NCI-H446 (cell line): ENCODE results near the gene MAP4K2.
A peak's percentile ranks its signal among the peaks of the same experiment; 100 is the strongest.

ENCODE experiments used
- DNase-seq, 2 experiments: peaks; one replicate each; lab custom pipeline; 2025; lab: John Stamatoyannopoulos, UW

The MAP4K2 gene

GRCh38 chr11:64813826-64814225 lies 10.8 kb upstream of the MAP4K2 start:
- no peak for DNase-seq

DNA sequence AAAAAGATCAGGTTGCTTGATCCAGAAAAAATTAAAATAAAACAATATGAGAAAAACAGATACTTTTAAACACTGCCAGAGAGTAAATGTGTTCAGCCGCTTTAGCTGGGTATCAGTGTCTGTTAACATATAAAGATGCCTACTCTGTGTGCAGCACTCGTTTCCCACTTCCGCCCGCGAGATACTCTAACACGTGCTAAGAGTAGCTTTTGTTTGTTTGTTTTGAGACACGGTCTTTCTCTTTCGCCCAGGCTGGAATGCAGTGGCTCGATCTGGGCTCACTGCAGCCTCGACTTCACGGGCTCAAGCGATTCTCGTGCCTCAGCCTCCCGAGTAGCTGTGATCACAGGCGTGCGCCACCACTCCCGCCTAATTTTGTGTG lies 7.9 kb upstream of the MAP4K2 start:
- no peak for DNase-seq

GRCh38 chr11:64810271-64810890 lies 7.4 kb upstream of the MAP4K2 start, which contains the start of gene MEN1:
TSS of gene MEN1 (minus strand) at chr11:64810551. CDS start at chr11:64810109, 442 bp downstream.
- DNase-seq, result peak; percentile 90 to 98

DNA sequence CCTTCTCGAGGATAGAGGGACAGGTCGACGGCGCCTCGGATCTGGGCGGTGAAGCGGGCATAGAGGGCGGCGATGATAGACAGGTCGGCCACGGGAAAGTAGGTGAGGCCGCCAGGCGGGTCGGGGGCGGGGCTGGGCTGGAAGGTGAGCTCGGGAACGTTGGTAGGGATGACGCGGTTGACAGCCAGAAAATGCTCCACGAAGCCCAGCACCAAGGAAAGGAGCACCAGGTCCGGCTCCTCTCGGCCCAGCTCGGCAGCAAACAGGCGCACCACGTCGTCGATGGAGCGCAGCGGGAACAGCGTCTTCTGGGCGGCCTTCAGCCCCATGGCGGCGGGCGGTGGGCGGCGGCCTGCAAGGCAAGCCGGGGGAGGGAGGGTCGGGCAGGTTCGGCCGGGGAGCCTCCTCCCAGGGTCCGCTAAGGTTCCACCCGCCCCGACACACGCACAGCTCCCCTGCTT lies 6.8 kb upstream of the MAP4K2 start:
- no peak for DNase-seq

DNA sequence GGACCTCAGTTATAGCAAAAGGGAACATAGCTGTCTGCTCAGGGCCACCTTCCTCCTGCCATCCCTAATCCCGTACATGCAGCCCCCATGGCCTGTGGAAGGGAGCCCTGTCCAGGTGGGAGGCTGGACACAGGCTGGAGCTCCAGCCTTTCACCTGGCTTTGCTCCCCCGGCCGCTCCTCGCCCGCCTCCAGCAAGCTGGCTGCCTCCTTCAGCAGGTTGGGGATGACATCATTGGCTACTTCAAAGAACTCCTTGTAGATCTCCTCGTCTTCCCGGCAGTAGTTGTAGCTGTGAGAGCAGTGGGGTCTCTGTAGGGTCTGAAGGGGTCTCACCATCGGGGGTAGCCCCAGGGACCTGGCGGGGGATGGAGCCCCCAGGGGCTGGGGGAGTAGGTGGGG lies 2.5 kb upstream of the MAP4K2 start:
- no peak for DNase-seq

DNA sequence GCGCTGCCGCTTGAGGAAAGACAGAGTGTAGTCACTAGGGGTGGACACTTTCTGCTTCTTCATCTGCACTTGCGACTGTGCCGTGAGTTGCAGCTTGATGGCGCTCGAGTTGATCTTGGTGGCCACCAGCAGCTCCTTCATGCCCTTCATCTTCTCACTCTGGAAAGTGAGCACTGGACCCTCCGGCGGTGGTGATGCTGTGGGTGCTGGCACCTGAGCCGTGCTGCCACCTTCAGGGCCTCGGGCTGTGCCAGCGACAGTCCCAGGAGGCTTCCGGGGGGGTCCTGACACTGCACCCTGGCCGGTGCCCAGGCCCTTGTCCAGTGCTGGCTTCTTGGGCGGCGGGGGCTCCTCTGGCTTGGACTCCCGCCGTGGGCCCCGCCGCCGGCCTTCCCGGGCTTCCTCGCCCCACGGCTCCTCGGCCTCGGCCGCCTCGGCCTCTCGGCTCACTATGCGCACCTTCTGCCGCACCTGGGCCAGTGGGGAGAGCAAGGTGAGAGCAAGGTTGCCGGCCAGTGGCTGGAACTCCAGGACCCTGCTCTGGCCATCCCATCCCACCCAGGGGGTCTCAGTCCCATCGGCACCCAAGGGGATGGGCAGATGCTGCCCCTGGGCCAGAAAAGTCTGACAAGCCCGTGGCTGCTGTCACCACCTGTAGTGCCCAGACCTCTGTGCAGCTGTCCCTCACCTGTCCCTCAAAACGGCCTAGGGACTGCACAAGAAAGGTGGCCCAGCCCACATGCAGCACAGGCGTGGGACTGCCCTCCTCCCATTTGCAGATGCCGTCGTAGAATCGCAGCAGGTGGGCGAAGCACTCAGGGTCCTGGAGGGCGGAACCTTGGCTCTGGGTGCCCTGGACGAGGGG lies 1.6 kb upstream of the MAP4K2 start:
- no peak for DNase-seq

- no peak for DNase-seq
These were observed 882 bp upstream of the MAP4K2 start for GRCh38 chr11:64803846-64804345.

DNA sequence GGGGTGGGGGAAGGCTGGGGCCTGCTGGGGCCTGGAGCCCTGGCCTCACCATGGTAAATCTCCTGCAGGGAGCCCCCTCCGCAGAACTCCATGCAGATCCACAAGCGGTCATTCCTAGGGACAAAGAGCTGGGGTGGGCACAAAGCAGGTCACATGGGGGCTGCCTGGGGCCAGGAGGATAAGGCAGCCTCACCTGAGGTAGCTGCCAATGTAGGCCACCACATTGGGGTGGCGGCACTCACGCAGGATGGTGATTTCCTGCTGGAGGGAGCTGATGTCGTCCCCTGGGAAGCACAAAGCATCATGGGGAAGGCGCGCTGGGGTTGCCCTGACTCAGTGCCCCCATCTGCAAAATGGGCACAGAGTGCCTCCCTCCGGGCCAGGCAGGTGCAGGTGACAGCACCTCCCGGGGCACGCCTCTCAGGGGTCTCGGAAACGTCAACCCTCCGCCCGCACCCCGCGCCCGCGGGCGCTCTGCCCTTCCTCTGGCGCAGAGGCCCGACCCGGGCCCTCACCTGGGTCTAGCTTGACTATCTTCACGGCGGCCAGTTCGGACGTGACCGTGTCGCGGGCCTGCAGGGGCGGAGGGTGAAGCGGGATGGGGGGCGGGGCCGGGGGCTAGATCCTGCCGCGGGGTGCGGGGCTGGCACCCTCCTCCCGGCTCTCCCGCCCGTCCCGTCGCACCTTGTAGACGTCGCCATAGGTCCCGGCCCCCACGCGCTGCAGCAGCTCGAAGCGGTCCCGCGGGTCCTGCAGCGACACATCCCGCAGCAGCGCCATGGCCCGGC lies 450 bp downstream of the MAP4K2 start:
- DNase-seq, result no peak

GRCh38 chr11:64801561-64802369 lies 1.2 kb downstream of the MAP4K2 start:
- DNase-seq, result no peak

GRCh38 chr11:64801158-64801464 lies 1.9 kb downstream of the MAP4K2 start:
- DNase-seq, result no peak

DNA sequence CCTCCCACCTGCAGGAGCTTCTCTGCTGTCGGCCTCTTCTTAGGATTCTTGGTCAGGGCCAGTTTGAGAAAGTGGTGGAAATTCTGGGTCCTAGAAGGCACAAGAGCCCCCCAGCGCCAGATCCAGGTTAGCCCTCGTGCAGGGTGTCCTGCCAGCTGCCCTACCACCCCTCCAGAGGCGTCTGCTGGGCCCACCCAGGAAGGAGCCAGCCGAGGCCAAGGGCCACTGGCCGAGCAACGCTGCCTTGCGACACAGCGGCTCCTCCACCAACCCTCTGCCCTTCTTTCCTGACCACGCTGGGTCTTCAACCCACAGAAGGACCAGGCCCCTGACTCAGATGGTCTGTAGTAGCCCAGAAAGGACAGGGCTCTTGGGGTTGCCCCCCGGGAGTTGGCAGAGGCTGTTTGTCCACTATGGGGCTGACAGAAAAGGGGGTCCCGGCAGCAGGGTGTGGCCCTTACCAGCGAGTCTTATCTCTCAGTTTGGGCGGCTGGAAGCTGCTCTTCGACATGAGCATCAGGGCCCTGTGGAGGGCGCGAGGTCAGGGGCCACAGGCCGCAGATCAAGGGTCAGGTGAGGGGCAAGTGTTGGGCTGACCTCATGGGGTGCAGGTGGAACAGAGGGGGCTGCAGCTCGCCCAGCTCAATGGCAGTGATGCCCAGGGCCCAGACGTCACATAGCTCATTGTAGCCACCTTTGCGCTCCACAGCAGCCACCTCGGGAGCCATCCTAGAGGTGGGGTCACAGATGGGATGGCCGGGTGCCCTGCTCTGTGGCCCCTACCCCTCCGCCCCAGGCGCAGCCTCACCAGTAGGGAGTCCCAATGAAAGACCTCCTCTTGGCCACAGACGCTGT lies 2.5 kb downstream of the MAP4K2 start:
- DNase-seq, result no peak

DNA sequence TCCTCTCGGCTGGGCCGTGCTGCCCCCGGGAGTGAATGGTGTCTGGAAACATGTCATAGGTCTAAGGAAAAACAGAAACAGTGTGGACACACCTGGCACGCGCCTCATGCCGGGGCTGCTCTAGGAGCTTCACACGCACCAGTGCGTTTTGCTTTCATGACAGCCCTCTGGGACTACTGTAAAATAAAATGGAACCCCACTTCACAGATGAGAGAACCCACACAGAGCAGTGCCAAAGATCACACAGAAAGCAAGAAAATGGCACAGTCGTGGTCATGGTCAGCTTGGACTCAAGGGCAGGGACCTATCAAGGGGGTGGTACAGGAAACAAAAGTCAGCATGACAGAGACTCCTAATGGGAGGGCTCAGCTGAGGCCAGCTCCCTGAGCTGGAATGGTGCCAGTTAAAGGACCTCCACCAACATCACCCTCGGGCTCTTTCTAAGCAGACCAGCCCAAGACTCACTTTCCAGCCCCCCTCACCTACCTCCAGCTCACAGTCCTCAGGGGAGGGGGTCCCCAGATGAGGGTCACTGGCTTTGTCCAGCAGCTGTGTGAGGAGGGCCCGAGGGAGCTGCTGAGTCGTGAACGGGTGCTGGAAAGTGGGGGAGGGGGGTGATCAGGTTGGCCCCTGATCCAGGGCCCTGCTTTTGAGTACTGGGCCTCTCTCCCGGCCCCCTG lies 3.3 kb downstream of the MAP4K2 start:
- DNase-seq, result no peak

- DNase-seq, result no peak
These were observed 3.8 kb downstream of the MAP4K2 start for GRCh38 chr11:64799256-64799622.

GRCh38 chr11:64796757-64797541 lies 6.1 kb downstream of the MAP4K2 start:
- DNase-seq, result no peak

GRCh38 chr11:64796047-64796756 lies 6.8 kb downstream of the MAP4K2 start:
- DNase-seq, result no peak

GRCh38 chr11:64794526-64794925 lies 8.5 kb downstream of the MAP4K2 start:
- DNase-seq, result no peak

DNA sequence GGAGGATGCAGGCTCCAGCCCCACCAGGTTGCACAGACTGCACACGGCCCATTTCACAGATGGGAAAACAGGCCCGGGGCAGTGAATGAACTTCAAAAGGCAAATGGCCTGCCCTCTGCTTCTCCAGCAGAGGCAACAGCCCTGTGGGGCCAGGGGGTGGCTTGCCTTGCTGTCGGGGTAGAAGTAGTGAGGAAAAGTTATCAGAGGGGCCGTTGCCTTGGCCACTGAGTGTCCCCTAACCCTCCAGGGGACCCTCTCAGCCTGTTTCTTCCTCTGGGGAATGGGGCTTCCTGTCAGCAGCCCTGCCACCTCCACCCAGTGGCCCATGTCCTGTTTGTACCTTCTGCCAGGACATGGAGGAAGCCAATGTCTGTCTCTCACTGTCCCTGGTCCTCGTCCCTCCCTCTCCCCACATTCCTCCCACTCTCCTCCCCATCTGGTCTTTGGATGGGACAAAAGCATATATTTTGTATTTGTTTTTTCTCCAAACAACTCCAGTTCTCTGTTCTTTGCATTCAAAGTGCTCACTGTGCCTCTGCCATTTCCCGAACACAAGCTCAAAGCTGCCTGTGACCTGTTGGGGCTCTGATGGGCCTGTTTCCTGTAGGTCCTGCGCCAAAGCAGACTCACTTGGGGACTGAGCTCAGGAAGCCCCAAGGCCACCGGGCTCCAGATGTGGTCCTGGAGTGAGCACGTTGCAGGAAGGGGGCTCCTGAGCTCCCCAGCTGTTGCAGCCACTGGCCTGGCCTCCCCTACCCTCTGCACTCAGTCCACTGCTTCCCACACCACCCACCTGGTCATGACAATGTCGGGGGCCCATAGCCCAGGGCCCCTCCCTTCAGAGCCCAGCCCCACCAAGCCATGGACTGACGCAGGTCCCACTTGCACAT lies 9.5 kb downstream of the MAP4K2 start:
- no peak for DNase-seq

GRCh38 chr11:64792482-64792881 lies 10.5 kb downstream of the MAP4K2 start:
- DNase-seq, result no peak
